GM12878 (cell line): ENCODE results near the gene ADCYAP1R1. TPM values are rescaled to one million over a fixed set of nuclear protein-coding genes. Genes with fewer than 3 reads are reported as not detected.

Experiments used
- ATAC-seq: fragments of 200-7000 bp; cut with Tn5 transposase; 3 replicates; pipeline ENCODE4 v1.9.1; 2020; ENCODE audit warnings: mild to moderate bottlenecking, moderate library complexity
- BruUV-seq: library from RNA; stranded (reverse); fragments of 400-500 nt; replicated peaks from 2 replicates; lab custom pipeline; 2021; lab: Mats Ljungman, UMichigan
- CTCF ChIA-PET: fragments of 300-600 bp; sonication (Branson Sonifier 250); formaldehyde crosslinking; extraction: SDS; loops from one replicate; lab custom pipeline; 2021; ENCODE audit warnings: inconsistent platforms; lab: Yijun Ruan, JAX
- POLR2A ChIA-PET: fragments of 350-600 bp; formaldehyde crosslinking; extraction: SDS; loops from one replicate; lab custom pipeline; 2021; ENCODE audit warnings: inconsistent platforms; lab: Charles Lee
- RAD21 ChIA-PET: fragments of 300-600 bp; sonication (Branson Sonifier 250); formaldehyde crosslinking; loops from one replicate; lab custom pipeline; 2023; ENCODE audit warnings: antibody characterized with exemption; ENCODE audit not compliant: unreplicated experiment; lab: Charles Lee
- SMC1A ChIA-PET: fragments of 300-600 bp; sonication (Branson Sonifier 250); formaldehyde crosslinking; loops from one replicate; lab custom pipeline; 2023; ENCODE audit not compliant: unreplicated experiment, uncharacterized antibody; lab: Charles Lee
- DNase-seq: peaks from one replicate; pipeline ENCODE4 v3.0.0-alpha.2; 2011; ENCODE audit warnings: low read depth, low spot score
- FAIRE-seq: peaks from 3 replicates; lab custom pipeline; 2011; peaks lifted over from hg19 to GRCh38; lab: Jason Lieb, UNC
- H2AFZ ChIP-seq: 2 replicates; pipeline ENCODE4 v1.6.0; 2011; ENCODE audit warnings: low read depth, low read length, control low read depth; ENCODE audit not compliant: control insufficient read depth
- H3K27ac ChIP-seq: 2 replicates; pipeline ENCODE4 v1.5.1; 2011; ENCODE audit warnings: control low read depth; ENCODE audit not compliant: control insufficient read depth, insufficient read depth
- H3K27me3 ChIP-seq, 2 experiments: replicated peaks in 1 of 2; 2 replicates each; pipeline versions ENCODE4 v1.6.0 to v1.6.1; 2011; ENCODE audit warnings: low read length in 1 of 2; ENCODE audit not compliant: control insufficient read depth in 2 of 2, insufficient read depth in 2 of 2
- H3K36me3 ChIP-seq, 2 experiments: 2 replicates each; pipeline ENCODE4 v1.5.1; 2011; ENCODE audit warnings: low read length in 1 of 2; ENCODE audit not compliant: control insufficient read depth in 2 of 2, insufficient read depth in 2 of 2
- H3K4me1 ChIP-seq: 2 replicates; pipeline ENCODE4 v1.6.1; 2011; ENCODE audit warnings: mild to moderate bottlenecking, low read length, moderate library complexity, mixed read lengths; ENCODE audit not compliant: control insufficient read depth, insufficient read depth
- H3K4me2 ChIP-seq: 2 replicates; pipeline ENCODE4 v1.6.0; 2011; ENCODE audit warnings: control low read depth; ENCODE audit not compliant: control insufficient read depth, insufficient read depth
- H3K4me3 ChIP-seq: fragments of 200-600 bp; sonication (generic); 2 replicates; pipeline ENCODE4 v1.5.1; 2016
- H3K79me2 ChIP-seq: 2 replicates; pipeline ENCODE4 v1.6.0; 2011; ENCODE audit warnings: low read length; ENCODE audit not compliant: control insufficient read depth, insufficient read depth
- H3K9ac ChIP-seq: 2 replicates; pipeline ENCODE4 v1.8.0; 2011; ENCODE audit warnings: low read length, control low read depth, mixed read lengths; ENCODE audit not compliant: control insufficient read depth, insufficient read depth
- H3K9me3 ChIP-seq: replicated peaks from 3 replicates; pipeline ENCODE4 v1.5.1; 2011; ENCODE audit warnings: mild to moderate bottlenecking, low read length; ENCODE audit not compliant: control insufficient read depth, insufficient read depth
- H4K20me1 ChIP-seq: 2 replicates; pipeline ENCODE4 v1.6.0; 2011; ENCODE audit not compliant: control insufficient read depth, insufficient read depth
- ASH2L ChIP-seq: fragments of 300-600, 200-600 bp; sonication (generic); IDR thresholded peaks from 2 replicates; pipeline ENCODE4 v1.6.1; 2017; ENCODE audit warnings: low read depth, mild to moderate bottlenecking, borderline replicate concordance
- BCL11A ChIP-seq: IDR thresholded peaks from 2 replicates; pipeline ENCODE4 v1.6.1; 2011; ENCODE audit warnings: low read depth, low read length
- BHLHE40 ChIP-seq, 2 experiments: fragments of 450-650 bp in 1 of 2; IDR thresholded peaks; 2 replicates each; pipeline ENCODE4 v1.6.1; 2011 to 2017; ENCODE audit warnings: low read depth in 2 of 2, borderline replicate concordance in 1 of 2, improper control_type of control experiment in 1 of 2, low read length in 1 of 2, mild to moderate bottlenecking in 1 of 2
- CREM ChIP-seq: IDR thresholded peaks from 2 replicates; pipeline ENCODE4 v1.6.1; 2014; ENCODE audit warnings: antibody characterized with exemption, low read depth
- FOXM1 ChIP-seq: IDR thresholded peaks from 2 replicates; pipeline ENCODE4 v1.6.1; 2012; ENCODE audit warnings: low read depth, mild to moderate bottlenecking, inconsistent platforms, low read length, moderate library complexity
- RAD51 ChIP-seq: fragments of 450-650 bp; IDR thresholded peaks from 2 replicates; pipeline ENCODE4 v1.6.1; 2016; ENCODE audit warnings: moderate library complexity, mild to moderate bottlenecking, inconsistent platforms
- RELB ChIP-seq: fragments of 450-650 bp; IDR thresholded peaks from 2 replicates; pipeline ENCODE4 v1.6.1; 2017; ENCODE audit warnings: low read depth, mild to moderate bottlenecking, moderate library complexity
- SIN3A ChIP-seq: IDR thresholded peaks from 2 replicates; pipeline ENCODE4 v1.6.1; 2012; ENCODE audit warnings: low read depth, low read length, improper control_type of control experiment
- SREBF1 ChIP-seq: IDR thresholded peaks from 2 replicates; pipeline ENCODE4 v1.6.1; 2012; ENCODE audit warnings: mild to moderate bottlenecking, low read length
- TCF12 ChIP-seq: IDR thresholded peaks from 2 replicates; pipeline ENCODE4 v1.6.1; 2011; ENCODE audit warnings: low read depth, mild to moderate bottlenecking, low read length
- USF1 ChIP-seq: IDR thresholded peaks from 2 replicates; pipeline ENCODE4 v1.6.1; 2011; ENCODE audit warnings: borderline replicate concordance, low read depth, mild to moderate bottlenecking, moderate library complexity, mixed read lengths, low read length; ENCODE audit not compliant: insufficient read depth; ENCODE audit errors: extremely low read length
- ZNF24 ChIP-seq: fragments of 450-650 bp; IDR thresholded peaks from 2 replicates; pipeline ENCODE4 v1.6.1; 2017; ENCODE audit warnings: antibody characterized with exemption, mild to moderate bottlenecking
- WGBS: methylation state at CpG from one replicate; pipeline ENCODE4 v1.1.6; 2016; ENCODE audit warnings: low lambda C conversion rate; ENCODE audit not compliant: insufficient replicate concordance, insufficient coverage; ENCODE audit errors: missing lambda C conversion rate; 5-methylcytosine and 5-hydroxymethylcytosine counted together
- in situ Hi-C: fragments of 300-500 bp; cut with MboI; formaldehyde crosslinking; loops from 9 replicates; pipeline ENCODE4 v1.14.3; 2018; ENCODE audit warnings: mixed read lengths
- intact Hi-C: fragments of 100-400 bp; cut with micrococcal nuclease; formaldehyde crosslinking; loops from one replicate; pipeline ENCODE4 v1.14.2; 2022; ENCODE audit not compliant: unreplicated experiment
- polyA plus RNA-seq, 11 experiments: library from polyadenylated mRNA; depleted of rRNA in 4 of 11; unstranded in 6 of 11; stranded (reverse) in 5 of 11; fragments of >200 nt; fragmentation: Nextera tagmentation in 4 of 11; fragmentation: Illumina TruSeq in 1 of 11; extraction: Ambion mirVana in 4 of 11; extraction: Trizol in 1 of 11; gene quantifications; 1 replicate in 1 of 11; 2 replicates in 10 of 11; pipeline versions ENCODE4 v1.2.1 to v1.2.3, GENCODE V29; 2011 to 2016; ENCODE audit warnings: inconsistent platforms in 2 of 11, missing spikeins in 2 of 11, low read depth in 1 of 11
- total RNA-seq, 4 experiments: library from RNA; depleted of rRNA in 3 of 4; stranded (reverse); fragments of >200 nt in 3 of 4; fragmentation: Illumina TruSeq in 1 of 4; extraction: Trizol in 1 of 4; gene quantifications; 2 replicates each; pipeline versions ENCODE4 v1.2.1 to v1.2.3, GENCODE V29; 2013 to 2021
- TF ChIP-seq, protein P1 (sequence below): fragments of 450-650 bp; IDR thresholded peaks from 2 replicates; pipeline ENCODE4 v1.6.1; 2016; ENCODE audit warnings: mild to moderate bottlenecking
- TF ChIP-seq, protein P2 (sequence below): IDR thresholded peaks from 2 replicates; pipeline ENCODE4 v1.6.1; 2012; ENCODE audit warnings: low read depth, low read length, improper control_type of control experiment
- TF ChIP-seq, protein P3 (sequence below): fragments of 450-650 bp; IDR thresholded peaks from 2 replicates; pipeline ENCODE4 v1.6.1; 2017; ENCODE audit warnings: borderline replicate concordance

The ADCYAP1R1 gene
- total and polyA plus RNA-seq, 10 of the 15 experiments (the other 5 are each of a cell fraction or from before 2014, with no cell fraction given), result not detected

DNA sequence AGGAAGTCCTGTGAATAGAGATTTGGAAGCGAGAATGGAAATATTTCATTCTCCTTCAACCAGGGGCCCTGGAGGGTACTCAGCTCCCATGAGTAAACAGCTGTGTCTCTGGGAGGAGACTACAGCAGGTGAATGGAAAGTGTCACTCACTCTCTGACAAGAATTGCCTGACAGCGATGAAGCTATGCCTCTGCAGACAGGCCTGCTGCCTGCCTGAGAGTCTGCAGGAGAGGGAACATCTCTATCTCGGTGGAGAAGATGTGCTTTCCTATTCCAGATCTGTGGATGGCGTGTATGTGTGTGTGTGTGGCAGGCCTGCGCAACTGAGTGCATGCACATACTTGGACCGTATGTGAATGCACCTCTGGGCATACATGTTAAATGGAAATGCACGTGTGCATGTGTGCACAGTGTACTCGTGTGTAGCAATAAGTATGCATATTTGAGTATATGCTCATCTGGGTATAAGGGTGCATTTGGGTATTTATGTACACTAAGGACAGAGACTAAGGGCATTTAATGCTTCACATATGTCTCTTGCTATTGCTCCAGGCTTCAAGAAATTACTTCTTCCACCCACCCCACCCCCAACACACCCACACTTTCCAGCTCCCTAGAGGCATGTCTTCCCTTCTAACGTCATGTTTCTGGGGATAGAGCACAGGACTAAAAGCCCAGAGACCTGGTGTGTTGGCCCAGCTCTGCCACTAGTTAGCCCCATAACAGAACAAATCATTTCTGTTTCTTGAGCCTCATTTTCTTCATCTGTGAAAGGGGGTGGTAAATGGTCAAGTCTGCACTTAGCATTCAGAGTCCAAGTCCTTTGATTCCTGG, 4.6 kb upstream of the ADCYAP1R1 start (continued):
- TF ChIP-seq RAD51 (no peak), BCL11A (no peak), SIN3A (no peak), BHLHE40 (IDR thresholded peaks at IDR 0.05; ENCODE audit: borderline replicate concordance in 1 of 2, low read depth in 2 of 2, low read length in 1 of 2) (no peak), ASH2L (no peak)
- TF ChIP-seq, protein P1, sequence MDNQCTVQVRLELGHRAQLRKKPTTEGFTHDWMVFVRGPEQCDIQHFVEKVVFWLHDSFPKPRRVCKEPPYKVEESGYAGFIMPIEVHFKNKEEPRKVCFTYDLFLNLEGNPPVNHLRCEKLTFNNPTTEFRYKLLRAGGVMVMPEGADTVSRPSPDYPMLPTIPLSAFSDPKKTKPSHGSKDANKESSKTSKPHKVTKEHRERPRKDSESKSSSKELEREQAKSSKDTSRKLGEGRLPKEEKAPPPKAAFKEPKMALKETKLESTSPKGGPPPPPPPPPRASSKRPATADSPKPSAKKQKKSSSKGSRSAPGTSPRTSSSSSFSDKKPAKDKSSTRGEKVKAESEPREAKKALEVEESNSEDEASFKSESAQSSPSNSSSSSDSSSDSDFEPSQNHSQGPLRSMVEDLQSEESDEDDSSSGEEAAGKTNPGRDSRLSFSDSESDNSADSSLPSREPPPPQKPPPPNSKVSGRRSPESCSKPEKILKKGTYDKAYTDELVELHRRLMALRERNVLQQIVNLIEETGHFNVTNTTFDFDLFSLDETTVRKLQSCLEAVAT, result no peak

- intact Hi-C loops (no loop called here), in situ Hi-C loops (no loop called here)
- Histone ChIP-seq H3K4me3 (no peak overlapping the region), H3K27me3 (peaks cover 0 to 5% of the 10 kb centered on the region in 2 experiments; a peak in 3 of 4 replicates), H3K27ac (no peak overlapping the region), H4K20me1 (no peaks in the 10 kb centered on the region), H3K4me1 (no peaks in the 10 kb centered on the region), H3K9ac (no peak overlapping the region), H3K36me3 (no peaks in the 10 kb centered on the region), H3K79me2 (no peaks in the 10 kb centered on the region), H2AFZ (no peak overlapping the region), H3K4me2 (no peak overlapping the region), H3K9me3 (no peaks in the 10 kb centered on the region)
- CTCF ChIA-PET, result interaction anchor here (0.7 kb wide), 1 partner anchor 74 kb away, joined by 3 read pairs; no protein-coding TSS in a partner anchor
- DNase-seq, result no peak
- SMC1A ChIA-PET, result no interaction called here
- 4% methylated on average over 12 of the region's 12 CpGs for WGBS
- FAIRE-seq, result no peak
- POLR2A ChIA-PET, result no interaction called here
- RAD21 ChIA-PET, result no interaction called here
- BruUV-seq, result no TSS peak
- ATAC-seq, result no peak
- TF ChIP-seq USF1, result no peak
- TF ChIP-seq, protein P2, sequence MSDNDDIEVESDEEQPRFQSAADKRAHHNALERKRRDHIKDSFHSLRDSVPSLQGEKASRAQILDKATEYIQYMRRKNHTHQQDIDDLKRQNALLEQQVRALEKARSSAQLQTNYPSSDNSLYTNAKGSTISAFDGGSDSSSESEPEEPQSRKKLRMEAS, result no peak
- TF ChIP-seq TCF12, result no peak
- TF ChIP-seq CREM, result no peak
- no peak for TF ChIP-seq RELB
- TF ChIP-seq, protein P3, sequence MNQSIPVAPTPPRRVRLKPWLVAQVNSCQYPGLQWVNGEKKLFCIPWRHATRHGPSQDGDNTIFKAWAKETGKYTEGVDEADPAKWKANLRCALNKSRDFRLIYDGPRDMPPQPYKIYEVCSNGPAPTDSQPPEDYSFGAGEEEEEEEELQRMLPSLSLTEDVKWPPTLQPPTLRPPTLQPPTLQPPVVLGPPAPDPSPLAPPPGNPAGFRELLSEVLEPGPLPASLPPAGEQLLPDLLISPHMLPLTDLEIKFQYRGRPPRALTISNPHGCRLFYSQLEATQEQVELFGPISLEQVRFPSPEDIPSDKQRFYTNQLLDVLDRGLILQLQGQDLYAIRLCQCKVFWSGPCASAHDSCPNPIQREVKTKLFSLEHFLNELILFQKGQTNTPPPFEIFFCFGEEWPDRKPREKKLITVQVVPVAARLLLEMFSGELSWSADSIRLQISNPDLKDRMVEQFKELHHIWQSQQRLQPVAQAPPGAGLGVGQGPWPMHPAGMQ, result no peak
- TF ChIP-seq SREBF1, result no peak
- no peak for TF ChIP-seq ZNF24
- no peak for TF ChIP-seq FOXM1
Observed at GRCh38 chr7:31049005-31049765, 2.9 kb upstream of the ADCYAP1R1 start.
